NCI-H2107 treated with DMSO at 0.1 percent for 48 hours (cell line): ENCODE results near the gene GSX2.
A peak's percentile ranks its signal among the peaks of the same experiment; 100 is the strongest.

Experiments
- DNase-seq: peaks from one replicate; lab custom pipeline; 2025; ENCODE audit not compliant: unreplicated experiment; lab: John Stamatoyannopoulos, UW

The GSX2 gene

GRCh38 chr4:54076673-54077072 lies 23.3 kb upstream of the GSX2 start:
- DNase-seq, result no peak

- no peak for DNase-seq
Observed at GRCh38 chr4:54077812-54078211, 22.2 kb upstream of the GSX2 start.

GRCh38 chr4:54082168-54082567 lies 17.8 kb upstream of the GSX2 start:
- no peak for DNase-seq

GRCh38 chr4:54085284-54085683 lies 14.7 kb upstream of the GSX2 start:
- no peak for DNase-seq

- no peak for DNase-seq
Observed at GRCh38 chr4:54089875-54090274, 10.1 kb upstream of the GSX2 start.

- no peak for DNase-seq
Observed at GRCh38 chr4:54090404-54090803, 9.6 kb upstream of the GSX2 start.

- DNase-seq, result no peak
Observed at GRCh38 chr4:54090804-54091623, 8.9 kb upstream of the GSX2 start.

GRCh38 chr4:54091637-54092404 lies 8.1 kb upstream of the GSX2 start:
- DNase-seq, result peak; percentile 23

- no peak for DNase-seq
Observed at GRCh38 chr4:54092405-54093323, 7.3 kb upstream of the GSX2 start.

GRCh38 chr4:54093324-54094240 lies 6.4 kb upstream of the GSX2 start:
- no peak for DNase-seq

- no peak for DNase-seq
Observed at GRCh38 chr4:54094451-54094850, 5.5 kb upstream of the GSX2 start.

- DNase-seq, result no peak
Observed at GRCh38 chr4:54095110-54095825, 4.7 kb upstream of the GSX2 start.

- no peak for DNase-seq
Observed at GRCh38 chr4:54096295-54096962, 3.5 kb upstream of the GSX2 start.

- no peak for DNase-seq
Observed at GRCh38 chr4:54097152-54097551, 2.8 kb upstream of the GSX2 start.

GRCh38 chr4:54098375-54098774 lies 1.6 kb upstream of the GSX2 start:
- DNase-seq, result no peak

GRCh38 chr4:54099287-54099747 lies 646 bp upstream of the GSX2 start:
- no peak for DNase-seq

- no peak for DNase-seq
Observed at GRCh38 chr4:54100595-54101189, 729 bp downstream of the GSX2 start.

GRCh38 chr4:54101190-54102041 lies 1.5 kb downstream of the GSX2 start:
- DNase-seq, result no peak
